Measurements from ENCODE around the gene RAI1.

Gene RAI1

GRCh38 chr17:17700251-17700969 is 19.2 kb downstream of the RAI1 start:
- DNase-seq, result peak; percentile 46

GRCh38 chr17:17701112-17701511 is 19.9 kb downstream of the RAI1 start:
- no peak for DNase-seq

GRCh38 chr17:17701658-17702057 is 20.4 kb downstream of the RAI1 start:
- DNase-seq, result no peak

GRCh38 chr17:17702449-17703139 is 21.3 kb downstream of the RAI1 start:
- DNase-seq, result no peak

GRCh38 chr17:17703140-17703919 is 22.1 kb downstream of the RAI1 start:
- DNase-seq, result no peak

GRCh38 chr17:17704931-17705330 is 23.7 kb downstream of the RAI1 start:
- no peak for DNase-seq

- no peak for DNase-seq
Observed at GRCh38 chr17:17706140-17707060, 25.1 kb downstream of the RAI1 start.

GRCh38 chr17:17708295-17708694 is 27.0 kb downstream of the RAI1 start:
- DNase-seq, result no peak

- no peak for DNase-seq
Observed at GRCh38 chr17:17708816-17709215, 27.6 kb downstream of the RAI1 start.

GRCh38 chr17:17709815-17710321 is 28.6 kb downstream of the RAI1 start:
- DNase-seq, result no peak

- DNase-seq, result no peak
Observed at GRCh38 chr17:17710355-17710727, 29.1 kb downstream of the RAI1 start.

- peak; percentile 14 for DNase-seq
Observed at GRCh38 chr17:17710728-17711541, 29.7 kb downstream of the RAI1 start.

GRCh38 chr17:17711641-17712162 is 30.4 kb downstream of the RAI1 start:
- DNase-seq, result no peak

GRCh38 chr17:17712268-17712924 is 31.1 kb downstream of the RAI1 start:
- DNase-seq, result no peak

GRCh38 chr17:17713839-17714238 is 32.6 kb downstream of the RAI1 start:
- no peak for DNase-seq

GRCh38 chr17:17714261-17714866 is 33.1 kb downstream of the RAI1 start:
- DNase-seq, result no peak

GRCh38 chr17:17714879-17715278 is 33.6 kb downstream of the RAI1 start:
- no peak for DNase-seq

GRCh38 chr17:17716837-17717523 is 35.7 kb downstream of the RAI1 start:
- DNase-seq, result no peak

- DNase-seq, result no peak
Observed at GRCh38 chr17:17718251-17718650, 37.0 kb downstream of the RAI1 start.

All from NCI-H774 (cell line).